ENCODE data around the gene SUMF1. TPM values are rescaled to one million over a fixed set of nuclear protein-coding genes. Genes with fewer than 3 reads are reported as not detected.

SUMF1 gene
- total and polyA plus RNA-seq, 2 of the 13 experiments (the other 11 are each of a cell fraction or from before 2014, with no cell fraction given): 18.5 to 28.9 TPM

DNA sequence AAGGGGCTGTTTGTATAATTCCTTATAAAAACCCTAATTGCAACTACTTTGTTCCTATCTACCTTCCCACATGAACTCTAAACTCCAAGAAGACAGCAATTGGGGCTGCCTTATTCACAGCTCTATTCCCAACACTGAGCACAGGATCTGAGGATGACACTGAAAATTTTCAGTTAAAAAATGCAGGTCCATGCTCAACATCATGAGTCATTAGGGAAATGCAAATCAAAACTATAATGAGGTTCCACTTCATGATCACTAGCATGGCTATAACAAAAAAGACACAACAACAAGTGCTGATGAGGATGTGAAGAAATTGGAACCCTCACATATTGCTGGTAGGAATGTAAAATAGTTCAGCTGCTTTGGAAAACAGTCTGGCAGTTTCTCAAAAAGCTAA, 12.9 kb downstream of the SUMF1 start (continued):
- TF ChIP-seq, protein P1, sequence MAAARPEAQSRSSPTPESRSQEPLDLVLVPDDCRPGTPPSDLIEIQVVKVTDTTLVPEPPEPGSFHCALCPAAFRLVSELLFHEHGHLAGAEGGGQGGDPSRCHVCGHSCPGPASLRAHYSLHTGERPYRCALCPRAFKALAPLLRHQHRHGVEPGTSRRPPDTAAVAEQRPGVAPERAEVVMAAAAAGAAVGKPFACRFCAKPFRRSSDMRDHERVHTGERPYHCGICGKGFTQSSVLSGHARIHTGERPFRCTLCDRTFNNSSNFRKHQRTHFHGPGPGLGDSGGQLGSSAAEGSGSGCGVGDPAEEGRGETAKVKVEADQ (CRISPR knock-in tag; IDR thresholded peaks at IDR 0.05; ENCODE audit: borderline replicate concordance): no peak
- no peak for TF ChIP-seq ZNF772 (CRISPR knock-in tag; IDR thresholded peaks at IDR 0.05)
- no peak for TF ChIP-seq ZNF543 (CRISPR knock-in tag; IDR thresholded peaks at IDR 0.05)

DNA sequence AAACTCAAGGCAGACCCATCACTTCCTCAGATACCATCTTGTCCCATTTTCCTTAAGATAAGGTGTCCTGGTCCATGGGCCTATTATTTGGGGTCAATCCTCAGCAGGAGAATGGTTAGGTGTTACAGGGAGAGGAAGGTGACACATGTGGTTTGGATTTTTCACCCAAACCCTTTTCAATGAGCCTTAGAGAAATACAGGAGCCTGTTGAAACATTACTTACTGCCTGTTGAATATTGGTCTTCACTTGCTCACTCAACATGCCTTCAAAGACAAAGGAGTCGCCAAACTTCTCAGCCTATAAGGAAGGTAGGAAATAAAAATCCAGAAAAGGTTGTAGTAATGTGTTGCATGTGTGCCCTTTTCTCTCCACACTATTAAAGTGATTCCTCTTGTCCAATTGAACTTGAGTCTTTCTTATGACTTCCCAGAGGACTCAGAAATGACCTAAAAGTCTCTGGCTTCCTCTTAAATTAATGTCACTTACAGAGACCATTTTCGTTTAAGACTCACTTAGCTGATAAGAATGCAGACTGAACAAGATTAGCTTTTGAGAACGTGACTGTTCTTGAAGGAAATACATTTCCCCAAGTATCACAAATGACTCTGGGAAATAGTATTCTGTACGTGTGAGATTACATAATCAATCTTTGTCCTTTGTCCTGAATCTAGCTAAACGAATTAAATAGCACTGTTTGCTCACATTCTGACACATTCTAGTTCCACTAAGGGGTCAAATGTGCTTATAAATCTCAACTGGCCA, 17.8 kb downstream of the SUMF1 start:
- peaks cover 9 to 36% of the 10 kb centered on the region in 2 experiments for H3K36me3 ChIP-seq (replicated peaks in 1 of 2; ENCODE audit: control insufficient read depth in 1 of 2, insufficient read depth in 2 of 2, low read length in 2 of 2)
- DNase-seq (ENCODE audit: low spot score) (no peak), FAIRE-seq (no peak), ATAC-seq (no peak)
- no peak overlapping the region for H3K9ac ChIP-seq (ENCODE audit: insufficient read depth, low read depth, low read length)
- in situ Hi-C loops (cut with HindIII; ENCODE audit: extremely low pct_ligation_motif_present, low pct_unique_long_range_greater_than_20kb) (no loop called here), intact Hi-C loops (cut with micrococcal nuclease; ENCODE audit: unreplicated experiment) (no loop called here)
- H3K79me2 ChIP-seq (ENCODE audit: insufficient read depth, low read length): no peaks in the 10 kb centered on the region
- no peak overlapping the region for H3K4me3 ChIP-seq (replicated peaks in 1 of 3; ENCODE audit: insufficient read depth in 1 of 3, low read depth in 2 of 3, low read length in 3 of 3)
- H3K4me2 ChIP-seq (ENCODE audit: low read depth, low read length): no peak overlapping the region
- no peaks in the 10 kb centered on the region for H3K27me3 ChIP-seq (ENCODE audit: control insufficient read depth in 1 of 2, insufficient read depth in 2 of 2, low read length in 2 of 2)
- H3K9me3 ChIP-seq (ENCODE audit: low read length): no peaks in the 10 kb centered on the region
- no peak for TF ChIP-seq POGZ (CRISPR knock-in tag; IDR thresholded peaks at IDR 0.05)
- TF ChIP-seq ZSCAN31 (CRISPR knock-in tag; IDR thresholded peaks at IDR 0.05; ENCODE audit: low read depth): no peak
- no peak for TF ChIP-seq RELA (CRISPR knock-in tag; IDR thresholded peaks at IDR 0.05)
- TF ChIP-seq ZNF746 (CRISPR knock-in tag; IDR thresholded peaks at IDR 0.05): no peak
- TF ChIP-seq SMAD1 (CRISPR knock-in tag; IDR thresholded peaks at IDR 0.05; ENCODE audit: borderline replicate concordance, low read depth): no peak
- TF ChIP-seq, protein P2, sequence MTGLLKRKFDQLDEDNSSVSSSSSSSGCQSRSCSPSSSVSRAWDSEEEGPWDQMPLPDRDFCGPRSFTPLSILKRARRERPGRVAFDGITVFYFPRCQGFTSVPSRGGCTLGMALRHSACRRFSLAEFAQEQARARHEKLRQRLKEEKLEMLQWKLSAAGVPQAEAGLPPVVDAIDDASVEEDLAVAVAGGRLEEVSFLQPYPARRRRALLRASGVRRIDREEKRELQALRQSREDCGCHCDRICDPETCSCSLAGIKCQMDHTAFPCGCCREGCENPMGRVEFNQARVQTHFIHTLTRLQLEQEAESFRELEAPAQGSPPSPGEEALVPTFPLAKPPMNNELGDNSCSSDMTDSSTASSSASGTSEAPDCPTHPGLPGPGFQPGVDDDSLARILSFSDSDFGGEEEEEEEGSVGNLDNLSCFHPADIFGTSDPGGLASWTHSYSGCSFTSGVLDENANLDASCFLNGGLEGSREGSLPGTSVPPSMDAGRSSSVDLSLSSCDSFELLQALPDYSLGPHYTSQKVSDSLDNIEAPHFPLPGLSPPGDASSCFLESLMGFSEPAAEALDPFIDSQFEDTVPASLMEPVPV (CRISPR knock-in tag; IDR thresholded peaks at IDR 0.05): no peak
- TF ChIP-seq ZNF577 (CRISPR knock-in tag; IDR thresholded peaks at IDR 0.05; ENCODE audit: borderline replicate concordance, low read depth): no peak
- no peak for TF ChIP-seq NFKB2 (CRISPR knock-in tag; IDR thresholded peaks at IDR 0.05; ENCODE audit: borderline replicate concordance)
- TF ChIP-seq PRPF4 (IDR thresholded peaks at IDR 0.05; ENCODE audit: low read depth, low read length, poor library complexity, severe bottlenecking): no peak
- TF ChIP-seq PHF5A (CRISPR knock-in tag; IDR thresholded peaks at IDR 0.05; ENCODE audit: low read depth, unreplicated experiment): no peak
- TF ChIP-seq ZNF24 (IDR thresholded peaks at IDR 0.05): no peak
- TF ChIP-seq SMAD3 (CRISPR knock-in tag; IDR thresholded peaks at IDR 0.05): no peak
- TF ChIP-seq, protein P3, sequence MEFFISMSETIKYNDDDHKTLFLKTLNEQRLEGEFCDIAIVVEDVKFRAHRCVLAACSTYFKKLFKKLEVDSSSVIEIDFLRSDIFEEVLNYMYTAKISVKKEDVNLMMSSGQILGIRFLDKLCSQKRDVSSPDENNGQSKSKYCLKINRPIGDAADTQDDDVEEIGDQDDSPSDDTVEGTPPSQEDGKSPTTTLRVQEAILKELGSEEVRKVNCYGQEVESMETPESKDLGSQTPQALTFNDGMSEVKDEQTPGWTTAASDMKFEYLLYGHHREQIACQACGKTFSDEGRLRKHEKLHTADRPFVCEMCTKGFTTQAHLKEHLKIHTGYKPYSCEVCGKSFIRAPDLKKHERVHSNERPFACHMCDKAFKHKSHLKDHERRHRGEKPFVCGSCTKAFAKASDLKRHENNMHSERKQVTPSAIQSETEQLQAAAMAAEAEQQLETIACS (CRISPR knock-in tag; IDR thresholded peaks at IDR 0.05): no peak
- no peak for TF ChIP-seq TBL1XR1 (IDR thresholded peaks at IDR 0.05; ENCODE audit: borderline replicate concordance, low read length, partially characterized antibody)
- no peak for TF ChIP-seq ATF7-NPFF (CRISPR knock-in tag; IDR thresholded peaks at IDR 0.05; ENCODE audit: low read depth)
- H3K4me1 ChIP-seq (ENCODE audit: insufficient read depth, low read length): no peaks in the 10 kb centered on the region
- H2AFZ ChIP-seq (ENCODE audit: low read length): no peak overlapping the region
- ChIA-PET CTCF (ENCODE audit: low intra/inter-chr PET ratio, low total read pairs) (no interaction called here), POLR2A (interaction anchor here (1.1 kb wide), 1 partner anchor 18 kb away, joined by 3 read pairs; the partner anchor contains the start of gene SUMF1)
- H4K20me1 ChIP-seq (ENCODE audit: insufficient read depth, low read length): no peaks in the 10 kb centered on the region
- WGBS (ENCODE audit: low lambda C conversion rate): 91% methylated on average over 5 of the region's 5 CpGs
- no peak overlapping the region for H3K27ac ChIP-seq (ENCODE audit: extremely low read length, insufficient read depth, low read length)
- BruUV-seq (replicated peaks): no TSS peak
